MCF 10A (cell line): ENCODE results near the gene TMEM132D. TPM values are rescaled to one million over a fixed set of nuclear protein-coding genes. Genes with fewer than 3 reads are reported as not detected.

Experiments used
- BruUV-seq: library from RNA; stranded (reverse); fragments of 400-500 nt; replicated peaks from 2 replicates; lab custom pipeline; 2021; lab: Mats Ljungman, UMichigan
- CTCF ChIA-PET: fragments of 300-600 bp; sonication (Branson Sonifier 250); formaldehyde crosslinking; extraction: SDS; loops from one replicate; lab custom pipeline; 2021; ENCODE audit warnings: antibody characterized with exemption, inconsistent platforms; lab: Yijun Ruan, JAX
- POLR2A ChIA-PET: fragments of 300-600, 350-650 bp; sonication (Branson Sonifier 250); formaldehyde crosslinking; extraction: SDS; loops from one replicate; lab custom pipeline; 2020; ENCODE audit warnings: antibody characterized with exemption, inconsistent platforms; lab: Yijun Ruan, JAX
- DNase-seq: peaks from one replicate; pipeline ENCODE4 v3.0.0-alpha.2; 2018; ENCODE audit not compliant: unreplicated experiment
- H3K27ac Mint-ChIP-seq: one replicate; pipeline ENCODE4 v1.8.0; 2022; ENCODE audit warnings: mild to moderate bottlenecking, low read depth, mixed read lengths; ENCODE audit not compliant: unreplicated experiment
- H3K27me3 Mint-ChIP-seq: one replicate; pipeline ENCODE4 v1.8.0; 2022; ENCODE audit warnings: mixed read lengths; ENCODE audit not compliant: insufficient read depth, unreplicated experiment
- H3K36me3 Mint-ChIP-seq: one replicate; pipeline ENCODE4 v1.8.0; 2022; ENCODE audit warnings: mild to moderate bottlenecking, moderate library complexity, mixed read lengths; ENCODE audit not compliant: insufficient read depth, unreplicated experiment
- H3K4me1 Mint-ChIP-seq: one replicate; pipeline ENCODE4 v1.8.0; 2022; ENCODE audit warnings: mixed read lengths; ENCODE audit not compliant: insufficient read depth, unreplicated experiment
- H3K4me3 Mint-ChIP-seq: one replicate; pipeline ENCODE4 v1.8.0; 2022; ENCODE audit warnings: mild to moderate bottlenecking, moderate library complexity, mixed read lengths; ENCODE audit not compliant: unreplicated experiment
- H3K9me3 Mint-ChIP-seq: one replicate; pipeline ENCODE4 v1.8.0; 2022; ENCODE audit warnings: mixed read lengths; ENCODE audit not compliant: unreplicated experiment
- CTCF ChIP-seq: fragments of 200-600 bp; IDR thresholded peaks from one replicate; pipeline ENCODE4 v1.8.0; 2022; ENCODE audit warnings: antibody characterized with exemption, mild to moderate bottlenecking; ENCODE audit not compliant: unreplicated experiment
- intact Hi-C: fragments of 100-400 bp; cut with micrococcal nuclease; formaldehyde crosslinking; loops from 2 replicates; pipeline ENCODE4 v1.14.1; 2022
- total RNA-seq: library from RNA; stranded (reverse); gene quantifications from 2 replicates; pipeline ENCODE4 v1.2.3, GENCODE V29; 2022

TMEM132D gene
- total RNA-seq, 1 experiment from 2014 or later = not detected

DNA sequence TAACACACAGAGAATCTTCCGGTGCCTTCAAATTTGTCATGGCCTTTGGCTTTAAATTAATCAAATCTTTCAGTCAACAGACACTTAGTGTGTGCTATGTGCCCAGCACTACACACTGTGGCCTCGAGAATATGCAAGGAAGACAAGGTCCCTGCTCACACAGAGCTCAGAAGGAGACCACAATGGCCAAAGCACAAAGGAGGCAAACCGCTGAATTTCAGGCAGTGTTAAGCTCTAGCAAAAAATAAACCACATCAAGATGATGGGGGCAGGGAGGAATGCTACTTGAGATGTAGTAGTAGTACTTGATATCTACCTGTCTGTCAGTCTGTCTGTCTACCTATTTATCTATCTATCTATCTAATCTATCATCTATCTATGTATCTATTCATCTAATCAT, 227.9 kb downstream of the TMEM132D start:
- no peak overlapping the region for H3K27ac Mint-ChIP-seq
- intact Hi-C loops = no loop called here
- no peaks in the 10 kb centered on the region for H3K36me3 Mint-ChIP-seq
- peaks cover 20% of the 10 kb centered on the region for H3K9me3 Mint-ChIP-seq
- BruUV-seq = no TSS peak
- H3K4me1 Mint-ChIP-seq = no peaks in the 10 kb centered on the region
- ChIA-PET CTCF (no interaction called here), POLR2A (no interaction called here)
- no peak for TF ChIP-seq CTCF
- no peak overlapping the region for H3K4me3 Mint-ChIP-seq
- no peak for DNase-seq
- H3K27me3 Mint-ChIP-seq = no peaks in the 10 kb centered on the region

- BruUV-seq = no TSS peak
- no peak for DNase-seq
- H3K9me3 Mint-ChIP-seq = peaks cover 16% of the 10 kb centered on the region
- H3K27ac Mint-ChIP-seq = no peak overlapping the region
- peaks cover 2% of the 10 kb centered on the region for H3K4me1 Mint-ChIP-seq
- H3K4me3 Mint-ChIP-seq = no peak overlapping the region
- intact Hi-C loops = no loop called here
- ChIA-PET CTCF (interaction anchor here (0.6 kb wide), 1 partner anchor 51 kb away, joined by 3 read pairs; no protein-coding TSS in a partner anchor), POLR2A (no interaction called here)
- no peak for TF ChIP-seq CTCF
- no peaks in the 10 kb centered on the region for H3K36me3 Mint-ChIP-seq
- no peaks in the 10 kb centered on the region for H3K27me3 Mint-ChIP-seq
These were observed 228.3 kb downstream of the TMEM132D start for GRCh38 chr12:129675496-129675895.

- intact Hi-C loops = no loop called here
- no peaks in the 10 kb centered on the region for H3K27me3 Mint-ChIP-seq
- ChIA-PET POLR2A (interaction anchor here (0.6 kb wide), 1 partner anchor 17 kb away, joined by 3 read pairs; no protein-coding TSS in a partner anchor), CTCF (no interaction called here)
- BruUV-seq = no TSS peak
- no peak overlapping the region for H3K4me3 Mint-ChIP-seq
- H3K9me3 Mint-ChIP-seq = peaks cover 16% of the 10 kb centered on the region
- no peaks in the 10 kb centered on the region for H3K36me3 Mint-ChIP-seq
- no peak for TF ChIP-seq CTCF
- H3K4me1 Mint-ChIP-seq = peaks cover 6% of the 10 kb centered on the region
- no peak overlapping the region for H3K27ac Mint-ChIP-seq
- no peak for DNase-seq
These were observed 230.0 kb downstream of the TMEM132D start for GRCh38 chr12:129673806-129674205.

GRCh38 chr12:129672110-129672509, 231.7 kb downstream of the TMEM132D start:
- Mint-ChIP-seq H3K36me3 (no peaks in the 10 kb centered on the region), H3K9me3 (peaks cover 12% of the 10 kb centered on the region), H3K4me1 (peaks cover 6% of the 10 kb centered on the region), H3K27me3 (no peaks in the 10 kb centered on the region), H3K27ac (no peak overlapping the region), H3K4me3 (no peak overlapping the region)
- intact Hi-C loops = no loop called here
- no peak for DNase-seq
- no peak for TF ChIP-seq CTCF
- CTCF ChIA-PET = no interaction called here
- POLR2A ChIA-PET = no interaction called here
- no TSS peak for BruUV-seq
